AG09309 (cell line): ENCODE results near the gene ZNF783.
"Not testable (repeated sequence)": the region's sequence is repeated elsewhere in the genome, so short reads cannot be mapped to it uniquely, and the experiment has no call there.

Source experiments
- DNase-seq: peaks from one replicate; pipeline ENCODE4 v3.0.0-alpha.2; 2010; ENCODE audit warnings: low read depth
- H3K4me3 ChIP-seq: 2 replicates; pipeline ENCODE4 v1.5.1; 2011; ENCODE audit warnings: mild to moderate bottlenecking, low read depth, low read length, moderate library complexity; ENCODE audit not compliant: control insufficient read depth
- TF ChIP-seq, protein P1 (sequence below): IDR thresholded peaks from 2 replicates; pipeline ENCODE4 v1.5.1; 2011; ENCODE audit warnings: mild to moderate bottlenecking, low read depth, low read length, inconsistent platforms; ENCODE audit not compliant: insufficient read depth, control insufficient read depth; ENCODE audit errors: missing control alignments

The ZNF783 gene

DNA sequence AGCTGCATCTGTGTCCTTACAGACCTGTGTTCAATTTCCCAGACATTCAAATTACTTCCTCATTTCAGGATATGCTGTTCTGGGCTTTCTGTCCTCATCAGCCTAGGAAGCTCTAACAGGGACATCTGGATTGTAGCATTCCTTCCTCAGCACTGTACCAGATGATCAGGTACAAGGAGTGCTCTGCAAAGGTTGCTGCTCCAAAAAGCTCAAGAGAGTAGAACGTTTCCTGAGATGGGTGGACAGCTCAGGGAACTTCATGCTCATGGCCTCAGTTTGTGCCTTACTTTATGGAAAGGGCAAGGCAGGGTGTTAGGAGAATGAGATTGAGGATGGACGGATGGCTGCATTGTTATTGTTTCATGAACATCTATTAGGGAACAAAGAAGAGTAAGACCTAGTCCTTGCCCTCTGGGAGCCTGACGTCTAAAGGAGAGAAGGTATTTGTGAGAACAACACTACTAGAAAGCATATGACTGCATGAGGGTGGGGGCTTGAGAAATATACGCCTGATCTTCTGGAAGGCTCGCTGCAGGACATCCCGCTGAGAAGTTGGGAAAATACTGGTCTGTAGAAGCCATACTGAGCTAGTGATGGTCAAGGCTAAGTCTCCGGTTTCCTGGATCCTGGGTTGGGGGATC lies 33.0 kb upstream of the ZNF783 start:
- no peak for DNase-seq
- H3K4me3 ChIP-seq: no peak overlapping the region
- TF ChIP-seq, protein P1, sequence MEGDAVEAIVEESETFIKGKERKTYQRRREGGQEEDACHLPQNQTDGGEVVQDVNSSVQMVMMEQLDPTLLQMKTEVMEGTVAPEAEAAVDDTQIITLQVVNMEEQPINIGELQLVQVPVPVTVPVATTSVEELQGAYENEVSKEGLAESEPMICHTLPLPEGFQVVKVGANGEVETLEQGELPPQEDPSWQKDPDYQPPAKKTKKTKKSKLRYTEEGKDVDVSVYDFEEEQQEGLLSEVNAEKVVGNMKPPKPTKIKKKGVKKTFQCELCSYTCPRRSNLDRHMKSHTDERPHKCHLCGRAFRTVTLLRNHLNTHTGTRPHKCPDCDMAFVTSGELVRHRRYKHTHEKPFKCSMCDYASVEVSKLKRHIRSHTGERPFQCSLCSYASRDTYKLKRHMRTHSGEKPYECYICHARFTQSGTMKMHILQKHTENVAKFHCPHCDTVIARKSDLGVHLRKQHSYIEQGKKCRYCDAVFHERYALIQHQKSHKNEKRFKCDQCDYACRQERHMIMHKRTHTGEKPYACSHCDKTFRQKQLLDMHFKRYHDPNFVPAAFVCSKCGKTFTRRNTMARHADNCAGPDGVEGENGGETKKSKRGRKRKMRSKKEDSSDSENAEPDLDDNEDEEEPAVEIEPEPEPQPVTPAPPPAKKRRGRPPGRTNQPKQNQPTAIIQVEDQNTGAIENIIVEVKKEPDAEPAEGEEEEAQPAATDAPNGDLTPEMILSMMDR: no peak

DNA sequence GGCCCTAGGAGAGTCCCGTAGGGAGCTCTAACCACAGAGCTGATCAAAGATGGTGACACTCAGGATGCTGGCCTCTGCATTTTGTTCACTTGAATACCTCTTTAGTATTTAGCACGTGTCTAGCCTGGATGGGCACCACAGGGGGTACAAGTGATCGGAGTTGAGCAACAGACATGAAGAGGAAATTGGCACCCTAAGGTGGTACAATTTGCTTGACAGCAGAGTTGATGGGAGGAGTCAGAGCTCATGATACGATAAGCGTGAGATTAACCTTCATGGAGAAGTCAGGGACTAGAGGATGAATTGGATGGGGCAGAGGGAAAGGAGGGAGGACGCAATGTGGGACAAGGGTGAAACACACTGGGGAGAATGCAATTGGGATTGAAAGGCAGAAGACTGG lies 32.5 kb upstream of the ZNF783 start:
- no peak overlapping the region for H3K4me3 ChIP-seq
- no peak for DNase-seq
- TF ChIP-seq, protein P1: no peak

DNA sequence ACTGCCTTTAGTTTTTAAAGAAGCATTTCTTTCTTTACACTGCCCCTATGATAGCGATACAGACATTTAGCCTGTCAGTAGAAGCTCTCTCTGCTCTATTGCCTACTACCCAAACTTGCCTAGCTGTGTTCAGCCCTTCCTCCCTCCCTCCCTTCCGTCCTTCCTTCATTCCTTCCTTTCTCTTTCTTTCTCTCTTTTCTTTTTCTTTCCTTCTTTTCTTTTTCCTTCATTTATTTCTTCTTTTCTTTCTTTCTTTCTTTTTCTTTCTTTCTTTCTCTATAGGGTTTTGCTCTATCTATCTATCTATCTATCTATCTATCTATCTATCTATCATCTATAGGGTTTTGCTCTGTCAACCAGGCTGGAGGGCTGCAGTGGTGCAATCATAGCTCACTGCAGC lies 29.6 kb upstream of the ZNF783 start:
- H3K4me3 ChIP-seq: no peak overlapping the region
- DNase-seq: no peak
- TF ChIP-seq, protein P1: no peak

DNA sequence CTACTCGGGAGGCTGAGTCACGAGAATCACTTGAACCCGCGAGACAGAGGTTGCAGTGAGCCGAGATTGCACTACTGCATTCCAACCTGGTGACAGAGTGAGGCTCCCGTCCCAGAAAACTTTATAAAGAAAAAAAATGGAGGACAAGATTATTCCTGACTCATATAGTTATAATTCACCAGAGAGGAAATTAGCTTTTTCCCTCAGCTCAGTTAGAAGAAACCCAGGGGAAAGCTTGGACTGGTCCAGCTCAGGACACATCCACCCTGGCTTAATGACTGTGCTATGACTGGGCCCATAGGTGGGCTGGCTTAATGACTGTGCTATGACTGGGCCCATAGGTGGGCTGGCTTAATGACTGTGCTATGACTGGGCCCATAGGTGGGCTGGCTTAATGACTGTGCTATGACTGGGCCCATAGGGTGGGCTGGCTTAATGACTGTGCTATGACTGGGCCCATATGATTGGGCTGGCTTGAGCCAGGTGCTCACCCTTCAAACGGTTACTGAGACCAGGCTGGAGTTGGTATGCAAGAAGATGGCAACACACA lies 28.3 kb upstream of the ZNF783 start:
- H3K4me3 ChIP-seq: not testable (repeated sequence)
- DNase-seq: peak; percentile 65

DNA sequence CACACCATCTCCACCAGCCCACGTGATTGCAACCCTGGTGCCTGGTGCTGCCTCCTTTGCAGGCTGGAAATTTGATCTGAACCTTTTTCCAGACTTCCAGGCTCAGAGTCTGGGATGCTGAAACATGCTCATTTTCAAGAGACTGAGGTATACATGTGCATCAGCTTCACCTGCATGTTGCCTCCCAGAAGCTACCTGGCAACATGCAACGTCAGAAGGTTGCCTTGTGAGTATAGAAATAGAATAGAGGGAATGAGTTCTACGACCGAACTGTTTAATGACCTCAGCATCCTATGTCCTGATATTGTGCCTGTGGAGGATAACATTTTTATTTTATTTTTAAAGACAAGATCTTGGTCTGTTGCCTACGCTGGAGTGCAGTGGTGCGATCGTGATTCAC lies 24.5 kb upstream of the ZNF783 start:
- H3K4me3 ChIP-seq: no peak overlapping the region
- DNase-seq: no peak
- TF ChIP-seq, protein P1: no peak

DNA sequence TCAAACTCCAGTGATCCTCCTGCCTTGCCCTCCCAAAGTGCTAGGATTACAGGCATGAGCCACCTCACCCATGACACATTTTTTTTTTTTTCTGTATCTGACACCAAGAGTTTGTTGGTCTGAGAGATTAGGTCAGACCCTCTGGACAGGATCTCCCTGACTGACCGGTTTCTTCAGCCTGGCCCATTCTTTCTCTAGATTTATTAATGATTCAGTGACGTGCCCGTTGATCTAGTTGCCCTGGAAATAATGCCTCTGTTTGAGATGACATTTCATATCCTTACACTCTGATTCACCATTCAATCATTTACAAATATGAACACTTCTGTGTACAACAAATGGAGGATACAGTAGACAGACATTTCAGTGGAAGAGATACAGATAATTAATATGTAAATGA lies 23.9 kb upstream of the ZNF783 start:
- TF ChIP-seq, protein P1: no peak
- no peak overlapping the region for H3K4me3 ChIP-seq
- no peak for DNase-seq

DNA sequence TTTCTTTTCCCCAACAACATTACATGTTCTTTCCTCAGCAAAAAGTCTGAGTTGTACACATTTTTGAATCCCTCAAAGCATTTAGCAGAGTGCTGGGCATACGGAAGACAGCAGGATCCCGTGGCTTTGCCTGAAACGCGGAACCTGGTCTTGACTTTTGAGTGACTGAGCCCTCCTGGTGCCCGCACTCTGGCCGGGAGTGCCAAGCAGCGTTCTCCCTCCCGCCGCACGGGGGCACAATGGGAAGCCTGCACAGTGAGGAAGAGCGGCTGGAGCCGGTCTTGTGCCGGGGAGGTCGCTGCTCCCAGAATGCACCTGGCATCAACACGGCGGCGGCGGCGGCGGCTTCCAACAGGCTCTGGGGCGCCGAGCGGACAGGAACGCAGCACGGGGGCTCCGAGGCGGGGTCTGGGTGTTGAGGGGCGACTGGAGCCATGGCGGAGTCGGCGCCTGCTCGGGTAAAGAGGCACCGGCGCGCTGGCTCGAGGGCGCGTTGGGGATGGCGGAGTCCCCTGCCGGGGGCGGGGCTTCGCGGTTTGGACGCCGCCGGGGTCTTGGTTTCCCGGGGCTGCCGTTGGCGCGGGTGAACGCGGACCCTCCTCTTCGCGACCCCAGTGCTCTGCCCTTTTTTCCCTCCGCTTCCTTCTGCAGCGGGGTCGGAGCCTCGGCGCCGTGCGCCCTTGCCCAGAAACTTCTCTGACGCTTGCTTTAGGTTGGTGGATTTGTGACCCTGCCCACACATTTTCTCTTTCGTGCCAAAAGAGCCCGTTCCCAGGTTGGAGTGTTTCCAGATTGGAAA lies 22.5 kb upstream of the ZNF783 start, which contains the start of gene ZNF212:
TSS of gene ZNF212 (plus strand) at position 307 of the 799 bp plus-strand sequence. CDS start at position 435, 128 bp downstream.
- H3K4me3 ChIP-seq: peak within 1 kb of the TSS; percentile 80
- DNase-seq: peak; percentile 46
- TF ChIP-seq, protein P1: peak; percentile 94
